HCT116 (cell line): ENCODE results near the gene ALDH1A2. TPM values are rescaled to one million over a fixed set of nuclear protein-coding genes. Genes with fewer than 3 reads are reported as not detected.

Experiments
- ATAC-seq: fragments of 200-7000 bp; cut with Tn5 transposase; 2 replicates; pipeline ENCODE4 v1.9.1; 2020; ENCODE audit warnings: mild to moderate bottlenecking, moderate library complexity
- BruUV-seq: library from RNA; stranded (reverse); fragments of 400-500 nt; replicated peaks from 2 replicates; lab custom pipeline; 2021; lab: Mats Ljungman, UMichigan
- CTCF ChIA-PET: fragments of 300-600 bp; sonication (Branson Sonifier 250); formaldehyde crosslinking; loops from one replicate; lab custom pipeline; 2021; ENCODE audit warnings: antibody characterized with exemption; lab: Charles Lee
- POLR2A ChIA-PET: fragments of 300-600, 350-600 bp; sonication (Branson Sonifier 250); formaldehyde crosslinking; loops from one replicate; lab custom pipeline; 2021; ENCODE audit warnings: antibody characterized with exemption; lab: Charles Lee
- RAD21 ChIA-PET, 2 experiments: fragments of 300-600 bp; sonication (Branson Sonifier 250); formaldehyde crosslinking; loops; one replicate each; lab custom pipeline; 2023; ENCODE audit warnings: low total read pairs in 2 of 2; ENCODE audit not compliant: uncharacterized antibody in 2 of 2, unreplicated experiment in 2 of 2, low non-redundant PET in 1 of 2; lab: Charles Lee
- DNase-seq: peaks from one replicate; pipeline ENCODE4 v3.0.0-alpha.2; 2010; ENCODE audit warnings: low read depth, low spot score
- H2AFZ ChIP-seq: fragments of 200-600 bp; shearing (Covaris generic), sonication (generic); 2 replicates; pipeline ENCODE4 v1.6.1; 2017; ENCODE audit warnings: low read depth, mixed run types, mixed read lengths, antibody characterized with exemption, low read length; ENCODE audit not compliant: poor library complexity, severe bottlenecking
- H3K27ac ChIP-seq: 2 replicates; pipeline ENCODE4 v1.5.1; 2012; ENCODE audit warnings: low read depth, low read length
- H3K27me3 ChIP-seq: fragments of 200-600 bp; sonication (generic); 2 replicates; pipeline ENCODE4 v1.6.1; 2016; ENCODE audit warnings: mixed run types, low read length, mixed read lengths; ENCODE audit not compliant: insufficient read depth
- H3K36me3 ChIP-seq, 2 experiments: fragments of 200-500 bp in 1 of 2; fragments of 200-600 bp in 1 of 2; sonication (Bioruptor generic) in 1 of 2; sonication (generic) in 1 of 2; 2 replicates each; pipeline versions ENCODE4 v1.5.1 to v1.6.1; 2014 to 2016; ENCODE audit warnings: low read length in 2 of 2, inconsistent platforms in 1 of 2, mixed read lengths in 1 of 2, mixed run types in 1 of 2; ENCODE audit not compliant: insufficient read depth in 2 of 2, control insufficient read depth in 1 of 2
- H3K4me1 ChIP-seq, 2 experiments: fragments of 200-600 bp in 1 of 2; sonication (generic) in 1 of 2; 2 replicates each; pipeline versions ENCODE4 v1.5.1 to v1.6.1; 2012 to 2017; ENCODE audit warnings: low read length in 2 of 2, inconsistent platforms in 1 of 2, mild to moderate bottlenecking in 1 of 2, mixed read lengths in 1 of 2, mixed run types in 1 of 2, moderate library complexity in 1 of 2; ENCODE audit not compliant: insufficient read depth in 2 of 2, control insufficient read depth in 1 of 2
- H3K4me2 ChIP-seq: fragments of 200-600 bp; sonication (generic); 2 replicates; pipeline ENCODE4 v1.6.1; 2017; ENCODE audit warnings: mixed run types, low read length, mixed read lengths
- H3K4me3 ChIP-seq, 2 experiments: fragments of 200-600 bp in 1 of 2; sonication (generic) in 1 of 2; replicated peaks in 1 of 2; 2 replicates each; pipeline ENCODE4 v1.5.1; 2011 to 2016; ENCODE audit warnings: low read length in 2 of 2, control low read depth in 1 of 2, low read depth in 1 of 2, mild to moderate bottlenecking in 1 of 2, mixed read lengths in 1 of 2, mixed run types in 1 of 2
- H3K79me2 ChIP-seq: fragments of 200-600 bp; sonication (generic); 2 replicates; pipeline ENCODE4 v1.6.1; 2017; ENCODE audit warnings: mild to moderate bottlenecking, mixed run types, low read length, moderate library complexity, mixed read lengths; ENCODE audit not compliant: insufficient read depth
- H3K9ac ChIP-seq: fragments of 200-600 bp; sonication (generic); 2 replicates; pipeline ENCODE4 v1.6.1; 2016; ENCODE audit warnings: low read length, mixed read lengths
- H3K9me2 ChIP-seq: fragments of 200-600 bp; sonication (generic), shearing (Covaris generic); 2 replicates; pipeline ENCODE4 v1.6.1; 2017; ENCODE audit warnings: mixed run types, mild to moderate bottlenecking, moderate library complexity; ENCODE audit not compliant: insufficient read depth
- H3K9me3 ChIP-seq, 2 experiments: fragments of 200-500 bp in 1 of 2; fragments of 200-600 bp in 1 of 2; sonication (Bioruptor generic) in 1 of 2; sonication (generic) in 1 of 2; 2 replicates each; pipeline ENCODE4 v1.6.1; 2014 to 2017; ENCODE audit warnings: low read length in 2 of 2, mixed read lengths in 2 of 2, inconsistent platforms in 1 of 2, low read depth in 1 of 2, mild to moderate bottlenecking in 1 of 2, mixed run types in 1 of 2, moderate library complexity in 1 of 2; ENCODE audit not compliant: control insufficient read depth in 1 of 2, insufficient read depth in 1 of 2
- H4K20me1 ChIP-seq: fragments of 200-600 bp; sonication (generic), shearing (Covaris generic); 2 replicates; pipeline ENCODE4 v1.6.1; 2017; ENCODE audit warnings: mixed run types, mild to moderate bottlenecking, moderate library complexity; ENCODE audit not compliant: insufficient read depth
- CTCF ChIP-seq, 3 experiments: fragments of 200-600 bp in 1 of 3; sonication (generic) in 1 of 3; IDR thresholded peaks in 2 of 3; conservative IDR thresholded peaks in 1 of 3; 2 replicates each; pipeline ENCODE4 v1.5.1; 2012 to 2017; ENCODE audit warnings: low read depth in 2 of 3, low read length in 2 of 3, antibody characterized with exemption in 1 of 3, borderline replicate concordance in 1 of 3, control low read depth in 1 of 3, mild to moderate bottlenecking in 1 of 3, mixed read lengths in 1 of 3, mixed run types in 1 of 3, moderate library complexity in 1 of 3; ENCODE audit not compliant: insufficient read depth in 1 of 3
- ELF1 ChIP-seq: IDR thresholded peaks from 2 replicates; pipeline ENCODE4 v1.6.1; 2012; ENCODE audit warnings: low read depth, borderline replicate concordance
- POLR2AphosphoS5 ChIP-seq: IDR thresholded peaks from 2 replicates; pipeline ENCODE4 v1.6.1; 2011; ENCODE audit warnings: mild to moderate bottlenecking, low read depth, low read length, moderate library complexity
- TCF7L2 ChIP-seq: IDR thresholded peaks from 2 replicates; pipeline ENCODE4 v1.7.0; 2011; ENCODE audit warnings: borderline replicate concordance, inconsistent platforms; ENCODE audit not compliant: insufficient read depth, insufficient read length; ENCODE audit errors: extremely low read depth
- ZBTB33 ChIP-seq: IDR thresholded peaks from 2 replicates; pipeline ENCODE4 v1.6.1; 2011; ENCODE audit warnings: mild to moderate bottlenecking, low read length, moderate library complexity; ENCODE audit not compliant: insufficient replicate concordance; ENCODE audit errors: extremely low read depth
- intact Hi-C: fragments of 100-400 bp; cut with micrococcal nuclease; formaldehyde crosslinking; loops from 2 replicates; pipeline ENCODE4 v1.10.0; 2022
- total RNA-seq: library from RNA; stranded (reverse); gene quantifications from one replicate; pipeline ENCODE4 v1.2.1, GENCODE V29; 2021; ENCODE audit not compliant: unreplicated experiment

ALDH1A2 gene
- total RNA-seq, 1 experiment from 2014 or later = 1.7 TPM

GRCh38 chr15:58060575-58060974 is 4.9 kb downstream of the ALDH1A2 start:
- Histone ChIP-seq H2AFZ (no peak overlapping the region), H3K27ac (no peak overlapping the region), H3K4me3 (no peak overlapping the region), H3K27me3 (no peaks in the 10 kb centered on the region), H3K9ac (no peak overlapping the region), H3K79me2 (no peaks in the 10 kb centered on the region), H3K36me3 (no peaks in the 10 kb centered on the region), H3K9me3 (no peaks in the 10 kb centered on the region), H4K20me1 (no peaks in the 10 kb centered on the region), H3K4me1 (no peaks in the 10 kb centered on the region), H3K9me2 (no peaks in the 10 kb centered on the region), H3K4me2 (no peak overlapping the region)
- RAD21 ChIA-PET = no interaction called here
- CTCF ChIA-PET = no interaction called here
- no peak for DNase-seq
- no peak for ATAC-seq
- POLR2A ChIA-PET = no interaction called here
- no TSS peak for BruUV-seq
- intact Hi-C loops = no loop called here
- TF ChIP-seq CTCF (IDR thresholded peaks at IDR 0.05 in 2 of 3, conservative IDR thresholded peaks at IDR 0.05 in 1 of 3; ENCODE audit: borderline replicate concordance in 1 of 3, insufficient read depth in 1 of 3, low read depth in 2 of 3, low read length in 2 of 3) = no peak
- TF ChIP-seq POLR2AphosphoS5 = no peak
- no peak for TF ChIP-seq ZBTB33
- TF ChIP-seq TCF7L2 = no peak
- no peak for TF ChIP-seq ELF1
